ENCODE measurements around the gene GPR158.

The GPR158 gene

GRCh38 chr10:25564351-25564750 lies 389.6 kb downstream of the GPR158 start:
- TF ChIP-seq ZBTB7A (IDR thresholded peaks at IDR 0.05; ENCODE audit: low read depth) (no peak), TEAD4 (IDR thresholded peaks at IDR 0.05) (no peak), NFIC (IDR thresholded peaks at IDR 0.05) (no peak), TAF1 (IDR thresholded peaks at IDR 0.05; ENCODE audit: low read depth) (no peak), YY1 (IDR thresholded peaks at IDR 0.05; ENCODE audit: low read depth) (no peak), USF1 (IDR thresholded peaks at IDR 0.05) (no peak), FOXM1 (IDR thresholded peaks at IDR 0.05; ENCODE audit: borderline replicate concordance, low read depth) (no peak)

- TF ChIP-seq YY1 (IDR thresholded peaks at IDR 0.05; ENCODE audit: low read depth) = no peak
- TF ChIP-seq ZBTB7A (IDR thresholded peaks at IDR 0.05; ENCODE audit: low read depth) = no peak
- no peak for TF ChIP-seq TEAD4 (IDR thresholded peaks at IDR 0.05)
- TF ChIP-seq TCF12 (IDR thresholded peaks at IDR 0.05; ENCODE audit: low read depth) = no peak
- TF ChIP-seq EGR1 (IDR thresholded peaks at IDR 0.05) = no peak
- no peak for TF ChIP-seq MAX (IDR thresholded peaks at IDR 0.05)
- no peak for TF ChIP-seq EP300 (IDR thresholded peaks at IDR 0.05; ENCODE audit: borderline replicate concordance)
- no peak for TF ChIP-seq CEBPB (IDR thresholded peaks at IDR 0.05)
- no peak for TF ChIP-seq REST (IDR thresholded peaks at IDR 0.05; ENCODE audit: low read depth)
These were observed 390.8 kb downstream of the GPR158 start for GRCh38 chr10:25565570-25565969.

GRCh38 chr10:25573316-25573715 lies 398.5 kb downstream of the GPR158 start:
- TF ChIP-seq EGR1 (IDR thresholded peaks at IDR 0.05) = no peak
- no peak for TF ChIP-seq USF1 (IDR thresholded peaks at IDR 0.05)
- no peak for TF ChIP-seq NFIC (IDR thresholded peaks at IDR 0.05)
- TF ChIP-seq EP300 (IDR thresholded peaks at IDR 0.05; ENCODE audit: borderline replicate concordance) = no peak
- no peak for TF ChIP-seq MAX (IDR thresholded peaks at IDR 0.05)
- TF ChIP-seq TAF1 (IDR thresholded peaks at IDR 0.05; ENCODE audit: low read depth) = no peak

- TF ChIP-seq NFIC (IDR thresholded peaks at IDR 0.05) (no peak), ZBTB7A (IDR thresholded peaks at IDR 0.05; ENCODE audit: low read depth) (no peak), EP300 (IDR thresholded peaks at IDR 0.05; ENCODE audit: borderline replicate concordance) (no peak), TEAD4 (IDR thresholded peaks at IDR 0.05) (no peak), CEBPB (IDR thresholded peaks at IDR 0.05) (no peak), MAX (IDR thresholded peaks at IDR 0.05) (no peak), USF1 (IDR thresholded peaks at IDR 0.05) (no peak), CREB1 (IDR thresholded peaks at IDR 0.05; ENCODE audit: low read depth) (no peak), YY1 (IDR thresholded peaks at IDR 0.05; ENCODE audit: low read depth) (no peak), TCF12 (IDR thresholded peaks at IDR 0.05; ENCODE audit: low read depth) (no peak), FOXM1 (IDR thresholded peaks at IDR 0.05; ENCODE audit: borderline replicate concordance, low read depth) (no peak), EGR1 (IDR thresholded peaks at IDR 0.05) (no peak), REST (IDR thresholded peaks at IDR 0.05; ENCODE audit: low read depth) (no peak), TAF1 (IDR thresholded peaks at IDR 0.05; ENCODE audit: low read depth) (no peak), RAD21 (IDR thresholded peaks at IDR 0.05; ENCODE audit: low read depth) (no peak)
These were observed 400.5 kb downstream of the GPR158 start for GRCh38 chr10:25575343-25575742.

GRCh38 chr10:25578061-25578460 lies 403.3 kb downstream of the GPR158 start:
- TF ChIP-seq MAX (IDR thresholded peaks at IDR 0.05) (no peak), TCF12 (IDR thresholded peaks at IDR 0.05; ENCODE audit: low read depth) (no peak), ZBTB7A (IDR thresholded peaks at IDR 0.05; ENCODE audit: low read depth) (no peak), USF1 (IDR thresholded peaks at IDR 0.05) (no peak), CREB1 (IDR thresholded peaks at IDR 0.05; ENCODE audit: low read depth) (no peak), YY1 (IDR thresholded peaks at IDR 0.05; ENCODE audit: low read depth) (no peak), RAD21 (IDR thresholded peaks at IDR 0.05; ENCODE audit: low read depth) (no peak), REST (IDR thresholded peaks at IDR 0.05; ENCODE audit: low read depth) (no peak), FOXM1 (IDR thresholded peaks at IDR 0.05; ENCODE audit: borderline replicate concordance, low read depth) (no peak), NFIC (IDR thresholded peaks at IDR 0.05) (no peak), TAF1 (IDR thresholded peaks at IDR 0.05; ENCODE audit: low read depth) (no peak), EP300 (IDR thresholded peaks at IDR 0.05; ENCODE audit: borderline replicate concordance) (no peak)
